ENCODE measurements around the gene NTNG2.

GRCh38 chr9:132163457-132163875 lies 1.6 kb downstream of the NTNG2 start:
- TF ChIP-seq EZH2 (optimal IDR thresholded peaks at IDR 0.05; ENCODE audit: low read depth, low read length) = no peak
- no peak for TF ChIP-seq CTCF (IDR thresholded peaks at IDR 0.05; ENCODE audit: low read length)
